MCF 10A (cell line): Measurements from ENCODE around the gene MAP2K7. TPM values are rescaled to one million over a fixed set of nuclear protein-coding genes. Genes with fewer than 3 reads are reported as not detected.

Experiments used
- Bru-seq: library from RNA; stranded (reverse); fragments of 400-500 nt; gene quantifications from one replicate; lab custom pipeline; 2021; lab: Mats Ljungman, UMichigan
- BruChase-seq, 2 experiments: library from RNA; stranded (reverse); fragments of 400-500 nt; gene quantifications; one replicate each; lab custom pipeline; 2021; lab: Mats Ljungman, UMichigan
- BruUV-seq: library from RNA; stranded (reverse); fragments of 400-500 nt; replicated peaks from 2 replicates; lab custom pipeline; 2021; lab: Mats Ljungman, UMichigan
- CTCF ChIA-PET: fragments of 300-600 bp; sonication (Branson Sonifier 250); formaldehyde crosslinking; extraction: SDS; loops from one replicate; lab custom pipeline; 2021; ENCODE audit warnings: antibody characterized with exemption, inconsistent platforms; lab: Yijun Ruan, JAX
- POLR2A ChIA-PET: fragments of 300-600, 350-650 bp; sonication (Branson Sonifier 250); formaldehyde crosslinking; extraction: SDS; loops from one replicate; lab custom pipeline; 2020; ENCODE audit warnings: antibody characterized with exemption, inconsistent platforms; lab: Yijun Ruan, JAX
- DNase-seq: peaks from one replicate; pipeline ENCODE4 v3.0.0-alpha.2; 2018; ENCODE audit not compliant: unreplicated experiment
- H3K27ac Mint-ChIP-seq: one replicate; pipeline ENCODE4 v1.8.0; 2022; ENCODE audit warnings: mild to moderate bottlenecking, low read depth, mixed read lengths; ENCODE audit not compliant: unreplicated experiment
- H3K27me3 Mint-ChIP-seq: one replicate; pipeline ENCODE4 v1.8.0; 2022; ENCODE audit warnings: mixed read lengths; ENCODE audit not compliant: insufficient read depth, unreplicated experiment
- H3K36me3 Mint-ChIP-seq: one replicate; pipeline ENCODE4 v1.8.0; 2022; ENCODE audit warnings: mild to moderate bottlenecking, moderate library complexity, mixed read lengths; ENCODE audit not compliant: insufficient read depth, unreplicated experiment
- H3K4me1 Mint-ChIP-seq: one replicate; pipeline ENCODE4 v1.8.0; 2022; ENCODE audit warnings: mixed read lengths; ENCODE audit not compliant: insufficient read depth, unreplicated experiment
- H3K4me3 Mint-ChIP-seq: one replicate; pipeline ENCODE4 v1.8.0; 2022; ENCODE audit warnings: mild to moderate bottlenecking, moderate library complexity, mixed read lengths; ENCODE audit not compliant: unreplicated experiment
- H3K9me3 Mint-ChIP-seq: one replicate; pipeline ENCODE4 v1.8.0; 2022; ENCODE audit warnings: mixed read lengths; ENCODE audit not compliant: unreplicated experiment
- intact Hi-C: fragments of 100-400 bp; cut with micrococcal nuclease; formaldehyde crosslinking; loops from 2 replicates; pipeline ENCODE4 v1.14.1; 2022
- long read RNA-seq: library from polyadenylated mRNA; stranded (forward); transcript quantifications from one replicate; pipeline ENCODE4 v2.0.0, GENCODE V29; 2022
- total RNA-seq: library from RNA; stranded (reverse); gene quantifications from 2 replicates; pipeline ENCODE4 v1.2.3, GENCODE V29; 2022
- TF ChIP-seq, protein P1 (sequence below): fragments of 200-600 bp; IDR thresholded peaks from one replicate; pipeline ENCODE4 v1.8.0; 2022; ENCODE audit warnings: antibody characterized with exemption, mild to moderate bottlenecking; ENCODE audit not compliant: unreplicated experiment

Gene MAP2K7
- total RNA-seq = 30.5 and 36.3 TPM in 2 replicates
- percentile 70 among the genes with signal in this experiment for Bru-seq, nascent RNA
- BruChase-seq, experiment 1, labeled RNA remaining after a 6-hour chase = percentile 83 among the genes with signal in this experiment
- BruChase-seq, experiment 2, labeled RNA remaining after a 2-hour chase = percentile 84 among the genes with signal in this experiment
- long read RNA-seq, transcript MAP2K7-203 (12 exons, 3,396 nt) = major isoform, 7 of 23 reads
- long read RNA-seq, partial matches to known transcripts = 2 of 23 reads
- long read RNA-seq, other reads (novel, unspliced or antisense) = 10 of 23 reads

DNA sequence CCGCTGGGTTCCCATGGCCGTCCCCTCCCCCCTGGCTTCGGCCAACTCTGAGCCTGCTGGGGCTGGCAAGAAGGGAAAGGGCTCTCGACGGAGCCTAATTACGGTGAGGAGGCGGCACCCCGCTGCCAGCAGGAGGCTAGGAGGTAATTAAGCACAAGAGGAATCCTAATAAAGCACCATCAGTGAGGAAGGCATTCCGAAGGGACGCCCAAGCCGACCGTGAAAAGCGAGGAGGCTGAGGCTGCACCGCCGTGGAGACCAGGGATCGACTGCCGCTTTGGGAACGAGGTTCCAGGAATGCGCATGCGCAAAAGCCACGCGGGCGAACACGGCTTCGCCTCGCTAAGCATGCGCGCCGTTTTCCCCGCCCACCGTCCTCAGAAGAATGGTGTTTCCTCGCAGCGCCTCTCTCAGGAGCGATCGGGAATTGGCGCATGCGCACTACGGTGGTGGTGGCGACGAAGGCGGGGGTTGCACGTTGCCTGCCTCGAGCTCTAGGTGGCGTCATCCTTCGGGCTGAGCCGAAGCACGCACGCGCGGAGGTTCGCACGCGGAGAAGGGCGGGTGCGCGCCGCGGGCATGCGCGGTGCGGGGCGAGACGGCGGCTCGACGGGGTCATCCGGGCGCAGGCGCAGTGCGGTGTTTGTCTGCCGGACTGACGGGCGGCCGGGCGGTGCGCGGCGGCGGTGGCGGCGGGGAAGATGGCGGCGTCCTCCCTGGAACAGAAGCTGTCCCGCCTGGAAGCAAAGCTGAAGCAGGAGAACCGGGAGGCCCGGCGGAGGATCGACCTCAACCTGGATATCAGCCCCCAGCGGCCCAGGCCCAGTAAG lies at the start of gene MAP2K7:
Gene MAP2K7, plus strand, starts transcription at position 634 of the 830 bp plus-strand sequence. Its CDS starts 68 bp downstream, at position 702.
- Mint-ChIP-seq H3K4me3 (peak within 1 kb of the TSS; percentile 97), H3K4me1 (peaks cover 32% of the 10 kb centered on the region), H3K36me3 (peaks cover 28% of the 10 kb centered on the region), H3K27me3 (no peaks in the 10 kb centered on the region), H3K27ac (peak within 1 kb of the TSS; percentile 98), H3K9me3 (no peaks in the 10 kb centered on the region)
- ChIA-PET CTCF (interaction anchor here (0.7 to 1.2 kb wide), 10 partner anchors 10 to 98 kb away, joined by 3 to 12 read pairs (median 4); no protein-coding TSS in a partner anchor), POLR2A (interaction anchor here (0.6 to 8.7 kb wide), 25 partner anchors 8 to 284 kb away, joined by 3 to 91 read pairs (median 4); partner anchors contain the start of genes EVI5L, LRRC8E, PET100 and SNAPC2)
- BruUV-seq = no TSS peak
- DNase-seq = peak; percentile 100
- TF ChIP-seq, protein P1, sequence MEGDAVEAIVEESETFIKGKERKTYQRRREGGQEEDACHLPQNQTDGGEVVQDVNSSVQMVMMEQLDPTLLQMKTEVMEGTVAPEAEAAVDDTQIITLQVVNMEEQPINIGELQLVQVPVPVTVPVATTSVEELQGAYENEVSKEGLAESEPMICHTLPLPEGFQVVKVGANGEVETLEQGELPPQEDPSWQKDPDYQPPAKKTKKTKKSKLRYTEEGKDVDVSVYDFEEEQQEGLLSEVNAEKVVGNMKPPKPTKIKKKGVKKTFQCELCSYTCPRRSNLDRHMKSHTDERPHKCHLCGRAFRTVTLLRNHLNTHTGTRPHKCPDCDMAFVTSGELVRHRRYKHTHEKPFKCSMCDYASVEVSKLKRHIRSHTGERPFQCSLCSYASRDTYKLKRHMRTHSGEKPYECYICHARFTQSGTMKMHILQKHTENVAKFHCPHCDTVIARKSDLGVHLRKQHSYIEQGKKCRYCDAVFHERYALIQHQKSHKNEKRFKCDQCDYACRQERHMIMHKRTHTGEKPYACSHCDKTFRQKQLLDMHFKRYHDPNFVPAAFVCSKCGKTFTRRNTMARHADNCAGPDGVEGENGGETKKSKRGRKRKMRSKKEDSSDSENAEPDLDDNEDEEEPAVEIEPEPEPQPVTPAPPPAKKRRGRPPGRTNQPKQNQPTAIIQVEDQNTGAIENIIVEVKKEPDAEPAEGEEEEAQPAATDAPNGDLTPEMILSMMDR = peak; percentile 42
- intact Hi-C loops = loop anchor here (1.0 to 5.0 kb wide), 2 partner anchors 34 to 51 kb away; no protein-coding TSS in a partner anchor

GRCh38 chr19:7855426-7856108 lies 48.1 kb upstream of the MAP2K7 start:
- no peak overlapping the region for H3K27ac Mint-ChIP-seq
- H3K27me3 Mint-ChIP-seq = no peaks in the 10 kb centered on the region
- H3K4me3 Mint-ChIP-seq = no peak overlapping the region
- intact Hi-C loops = loop anchor here (10.0 kb wide), 1 partner anchor 149 kb away; the partner anchor contains the start of gene ELAVL1
- POLR2A ChIA-PET = no interaction called here
- CTCF ChIA-PET = interaction anchor here (0.6 kb wide), 1 partner anchor 33 kb away, joined by 3 read pairs; no protein-coding TSS in a partner anchor
- no peaks in the 10 kb centered on the region for H3K36me3 Mint-ChIP-seq
- BruUV-seq = no TSS peak
- H3K9me3 Mint-ChIP-seq = no peaks in the 10 kb centered on the region
- TF ChIP-seq, protein P1 = no peak
- peaks cover under 1% of the 10 kb centered on the region for H3K4me1 Mint-ChIP-seq
- DNase-seq = no peak

DNA sequence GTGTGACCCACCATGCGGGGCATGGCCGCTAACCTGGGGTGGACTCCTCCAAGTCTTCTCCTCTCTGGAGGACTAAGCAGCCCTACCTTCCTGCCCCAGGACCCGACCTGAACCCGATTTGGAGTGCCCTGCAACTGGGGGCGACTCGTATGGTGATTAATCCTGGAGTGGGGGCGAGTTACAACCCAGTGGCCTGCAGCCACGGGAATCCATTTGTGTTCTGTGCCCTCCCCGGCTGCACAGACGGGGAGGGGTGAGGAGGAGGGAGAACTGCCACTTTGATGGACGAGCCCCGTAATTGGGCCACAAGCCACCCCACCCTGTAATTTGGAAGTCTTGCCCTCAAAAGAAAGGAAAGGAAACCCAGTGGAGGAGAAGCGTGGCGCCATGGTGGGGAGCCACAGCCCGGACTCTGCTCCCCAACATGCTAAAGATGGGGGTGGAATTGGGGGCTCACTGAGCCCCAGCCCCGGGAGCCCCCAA lies 47.5 kb upstream of the MAP2K7 start:
- H3K9me3 Mint-ChIP-seq = no peaks in the 10 kb centered on the region
- no peaks in the 10 kb centered on the region for H3K36me3 Mint-ChIP-seq
- intact Hi-C loops = loop anchor here (10.0 kb wide), 1 partner anchor 149 kb away; the partner anchor contains the start of gene ELAVL1
- H3K4me3 Mint-ChIP-seq = no peak overlapping the region
- DNase-seq = no peak
- H3K4me1 Mint-ChIP-seq = no peaks in the 10 kb centered on the region
- no peaks in the 10 kb centered on the region for H3K27me3 Mint-ChIP-seq
- ChIA-PET CTCF (no interaction called here), POLR2A (interaction anchor here (0.6 kb wide), 1 partner anchor 7 kb away, joined by 4 read pairs; no protein-coding TSS in a partner anchor)
- H3K27ac Mint-ChIP-seq = no peak overlapping the region
- no TSS peak for BruUV-seq
- TF ChIP-seq, protein P1 = no peak
